K562 (cell line): ENCODE measurements around the gene BOC. TPM values are rescaled to one million over a fixed set of nuclear protein-coding genes. Genes with fewer than 3 reads are reported as not detected.

Experiments used
- BRF1 ChIP-seq: IDR thresholded peaks from 3 replicates; pipeline ENCODE4 v1.6.1; 2011; ENCODE audit warnings: borderline replicate concordance, mild to moderate bottlenecking; ENCODE audit not compliant: insufficient read length; ENCODE audit errors: extremely low read depth
- CBFB ChIP-seq: sonication (generic); formaldehyde crosslinking; IDR thresholded peaks from 2 replicates; pipeline ENCODE4 v1.4.0; 2020; ENCODE audit warnings: mild to moderate bottlenecking, missing genetic modification reagents
- FOS ChIP-seq: IDR thresholded peaks from 3 replicates; pipeline ENCODE4 v1.6.1; 2011; ENCODE audit not compliant: insufficient read length; ENCODE audit errors: extremely low read depth
- MEF2A ChIP-seq: IDR thresholded peaks from 2 replicates; pipeline ENCODE4 v1.6.1; 2011; ENCODE audit warnings: low read depth, mild to moderate bottlenecking, low read length, moderate library complexity; ENCODE audit not compliant: control insufficient read depth
- MEIS2 ChIP-seq: fragments of 450-650 bp; IDR thresholded peaks from 2 replicates; pipeline ENCODE4 v1.6.1; 2014; ENCODE audit warnings: mild to moderate bottlenecking; ENCODE audit not compliant: partially characterized antibody
- PHF20 ChIP-seq: fragments of 450-650 bp; IDR thresholded peaks from 2 replicates; pipeline ENCODE4 v1.6.1; 2018; ENCODE audit not compliant: partially characterized antibody
- SMAD4 ChIP-seq: fragments of 250-450 bp; sonication (Bioruptor Pico); conservative IDR thresholded peaks from 2 replicates; pipeline ENCODE4 v1.8.0; 2021; ENCODE audit warnings: inconsistent platforms, mild to moderate bottlenecking, moderate library complexity
- polyA plus RNA-seq, 8 experiments: library from polyadenylated mRNA; depleted of rRNA in 4 of 8; stranded (reverse) in 5 of 8; unstranded in 3 of 8; fragments of >200 nt; fragmentation: Nextera tagmentation in 2 of 8; fragmentation: Illumina TruSeq in 1 of 8; extraction: Ambion mirVana in 2 of 8; extraction: Trizol in 1 of 8; gene quantifications; 2 replicates each; pipeline versions ENCODE4 v1.2.1 to v1.2.3, GENCODE V29; 2011 to 2014; ENCODE audit warnings: inconsistent platforms in 1 of 8, missing spikeins in 1 of 8
- total RNA-seq, 7 experiments: library from RNA; depleted of rRNA in 6 of 7; stranded (reverse); fragments of >200 nt in 6 of 7; fragmentation: Illumina TruSeq in 2 of 7; extraction: Trizol in 2 of 7; gene quantifications; 2 replicates each; pipeline versions ENCODE4 v1.2.1 to v1.2.3, GENCODE V29; 2011 to 2021; ENCODE audit warnings: low replicate concordance in 1 of 7
- TF ChIP-seq, protein P1 (sequence below): fragments of 150-350 bp; IDR thresholded peaks from 2 replicates; pipeline ENCODE4 v1.6.1; 2014; ENCODE audit warnings: low read depth, mild to moderate bottlenecking, low read length, borderline replicate concordance
- TF ChIP-seq, protein P2 (sequence below): fragments of 450-650 bp; IDR thresholded peaks from 2 replicates; pipeline ENCODE4 v1.6.1; 2016; ENCODE audit warnings: low read depth, mild to moderate bottlenecking, moderate library complexity

Gene BOC
- total and polyA plus RNA-seq, 9 of the 15 experiments (the other 6 are each of a cell fraction or from before 2014, with no cell fraction given): not detected

DNA sequence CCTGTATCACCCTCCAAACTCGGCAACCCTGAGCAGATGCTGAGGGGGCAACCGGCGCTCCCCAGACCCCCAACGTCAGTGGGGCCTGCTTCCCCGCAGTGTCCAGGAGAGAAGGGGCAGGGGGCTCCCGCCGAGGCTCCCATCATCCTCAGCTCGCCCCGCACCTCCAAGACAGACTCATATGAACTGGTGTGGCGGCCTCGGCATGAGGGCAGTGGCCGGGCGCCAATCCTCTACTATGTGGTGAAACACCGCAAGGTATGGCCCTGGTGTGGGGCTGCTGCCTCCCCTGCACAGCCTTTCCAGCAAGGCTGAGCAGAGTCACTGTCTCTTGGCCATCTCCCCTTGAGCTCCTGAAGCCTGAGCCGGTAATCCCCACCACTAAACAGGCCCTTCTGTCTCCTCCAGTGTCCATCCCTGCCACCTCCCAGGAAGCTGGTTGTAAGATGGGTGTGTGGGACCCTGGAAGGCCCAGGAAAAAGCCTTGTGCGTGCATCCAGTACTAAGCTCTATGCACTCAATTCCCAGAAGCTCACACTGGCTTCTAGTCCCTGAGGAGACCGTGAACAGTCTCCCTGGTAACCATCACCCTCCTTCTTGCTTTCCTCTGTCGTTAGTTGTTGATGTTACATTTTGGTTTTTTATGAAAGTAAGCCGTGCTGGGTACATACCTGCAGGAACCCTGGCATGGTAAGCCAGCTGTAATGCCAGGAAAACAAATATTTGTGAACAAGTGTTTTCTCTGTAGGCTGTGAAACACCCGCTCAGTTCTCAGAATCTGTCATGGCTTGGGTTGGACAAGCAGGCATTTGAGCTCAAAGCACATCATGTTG is 63.3 kb downstream of the BOC start (continued):
- TF ChIP-seq, protein P1, sequence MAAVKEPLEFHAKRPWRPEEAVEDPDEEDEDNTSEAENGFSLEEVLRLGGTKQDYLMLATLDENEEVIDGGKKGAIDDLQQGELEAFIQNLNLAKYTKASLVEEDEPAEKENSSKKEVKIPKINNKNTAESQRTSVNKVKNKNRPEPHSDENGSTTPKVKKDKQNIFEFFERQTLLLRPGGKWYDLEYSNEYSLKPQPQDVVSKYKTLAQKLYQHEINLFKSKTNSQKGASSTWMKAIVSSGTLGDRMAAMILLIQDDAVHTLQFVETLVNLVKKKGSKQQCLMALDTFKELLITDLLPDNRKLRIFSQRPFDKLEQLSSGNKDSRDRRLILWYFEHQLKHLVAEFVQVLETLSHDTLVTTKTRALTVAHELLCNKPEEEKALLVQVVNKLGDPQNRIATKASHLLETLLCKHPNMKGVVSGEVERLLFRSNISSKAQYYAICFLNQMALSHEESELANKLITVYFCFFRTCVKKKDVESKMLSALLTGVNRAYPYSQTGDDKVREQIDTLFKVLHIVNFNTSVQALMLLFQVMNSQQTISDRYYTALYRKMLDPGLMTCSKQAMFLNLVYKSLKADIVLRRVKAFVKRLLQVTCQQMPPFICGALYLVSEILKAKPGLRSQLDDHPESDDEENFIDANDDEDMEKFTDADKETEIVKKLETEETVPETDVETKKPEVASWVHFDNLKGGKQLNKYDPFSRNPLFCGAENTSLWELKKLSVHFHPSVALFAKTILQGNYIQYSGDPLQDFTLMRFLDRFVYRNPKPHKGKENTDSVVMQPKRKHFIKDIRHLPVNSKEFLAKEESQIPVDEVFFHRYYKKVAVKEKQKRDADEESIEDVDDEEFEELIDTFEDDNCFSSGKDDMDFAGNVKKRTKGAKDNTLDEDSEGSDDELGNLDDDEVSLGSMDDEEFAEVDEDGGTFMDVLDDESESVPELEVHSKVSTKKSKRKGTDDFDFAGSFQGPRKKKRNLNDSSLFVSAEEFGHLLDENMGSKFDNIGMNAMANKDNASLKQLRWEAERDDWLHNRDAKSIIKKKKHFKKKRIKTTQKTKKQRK: no peak
- TF ChIP-seq PHF20: no peak
- TF ChIP-seq MEIS2: no peak
- TF ChIP-seq, protein P2, sequence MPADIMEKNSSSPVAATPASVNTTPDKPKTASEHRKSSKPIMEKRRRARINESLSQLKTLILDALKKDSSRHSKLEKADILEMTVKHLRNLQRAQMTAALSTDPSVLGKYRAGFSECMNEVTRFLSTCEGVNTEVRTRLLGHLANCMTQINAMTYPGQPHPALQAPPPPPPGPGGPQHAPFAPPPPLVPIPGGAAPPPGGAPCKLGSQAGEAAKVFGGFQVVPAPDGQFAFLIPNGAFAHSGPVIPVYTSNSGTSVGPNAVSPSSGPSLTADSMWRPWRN: no peak
- no peak for TF ChIP-seq BRF1
- TF ChIP-seq SMAD4 (CRISPR knock-in tag): no peak
- no peak for TF ChIP-seq CBFB (CRISPR knock-in tag)
- no peak for TF ChIP-seq MEF2A
- TF ChIP-seq FOS: no peak
